Stimulated activated CD8-positive, alpha-beta memory T cell treated with anti-CD3 and anti-CD28 coated beads, Interleukin-2, amount 100 ng/mL, for 1 hour (primary cell): ENCODE data around the gene CEP170.

ENCODE experiments used
- DNase-seq, 2 donors: peaks; one replicate each; pipeline ENCODE4 v3.0.0-alpha.2; 2020; ENCODE audit warnings: low read depth in 2 of 2

The CEP170 gene

GRCh38 chr1:243254927-243255790 lies at the start of gene CEP170:
Gene CEP170 (minus strand): TSS chr1:243255281. CDS start chr1:243225280, 30,001 bp downstream.
- peak; percentile 57 to 76 for DNase-seq

GRCh38 chr1:243301059-243301458 lies 46.0 kb upstream of the CEP170 start:
- no peak for DNase-seq

GRCh38 chr1:243299069-243299468 lies 44.0 kb upstream of the CEP170 start:
- no peak for DNase-seq

- DNase-seq, result no peak
These were observed 39.6 kb upstream of the CEP170 start for GRCh38 chr1:243294723-243295121.

GRCh38 chr1:243293941-243294722 lies 39.1 kb upstream of the CEP170 start:
- DNase-seq, result no peak

- no peak for DNase-seq
These were observed 37.0 kb upstream of the CEP170 start for GRCh38 chr1:243292117-243292516.

GRCh38 chr1:243291292-243291691 lies 36.2 kb upstream of the CEP170 start:
- no peak for DNase-seq

- no peak for DNase-seq
These were observed 33.0 kb upstream of the CEP170 start for GRCh38 chr1:243288062-243288461.

- DNase-seq, result no peak
These were observed 32.6 kb upstream of the CEP170 start for GRCh38 chr1:243287652-243288051.

GRCh38 chr1:243287123-243287460 lies 32.0 kb upstream of the CEP170 start:
- DNase-seq, result no peak

- DNase-seq, result no peak
These were observed 31.5 kb upstream of the CEP170 start for GRCh38 chr1:243286409-243287122.

- no peak for DNase-seq
These were observed 26.6 kb upstream of the CEP170 start for GRCh38 chr1:243281672-243282071.

GRCh38 chr1:243280571-243281129 lies 25.6 kb upstream of the CEP170 start:
- DNase-seq, result no peak

GRCh38 chr1:243275316-243275715 lies 20.2 kb upstream of the CEP170 start:
- DNase-seq, result no peak

- no peak for DNase-seq
These were observed 18.9 kb upstream of the CEP170 start for GRCh38 chr1:243273945-243274344.

- DNase-seq, result no peak
These were observed 18.4 kb upstream of the CEP170 start for GRCh38 chr1:243273506-243273905.

GRCh38 chr1:243272401-243272800 lies 17.3 kb upstream of the CEP170 start:
- DNase-seq, result no peak

- DNase-seq, result no peak
These were observed 16.9 kb upstream of the CEP170 start for GRCh38 chr1:243271996-243272395.

- no peak for DNase-seq
These were observed 15.2 kb upstream of the CEP170 start for GRCh38 chr1:243270097-243270864.

GRCh38 chr1:243269461-243269801 lies 14.3 kb upstream of the CEP170 start:
- no peak for DNase-seq

- DNase-seq, result no peak
These were observed 13.8 kb upstream of the CEP170 start for GRCh38 chr1:243268751-243269460.
